Fibroblast of skin of scalp (primary cell): ENCODE data around the gene MUL1. TPM values are rescaled to one million over a fixed set of nuclear protein-coding genes. Genes with fewer than 3 reads are reported as not detected.
"Not testable (repeated sequence)": the region's sequence is repeated elsewhere in the genome, so short reads cannot be mapped to it uniquely, and the experiment has no call there.

Experiments used
- DNase-seq: peaks from one replicate; pipeline ENCODE4 v3.0.0-alpha.2; 2013
- polyA plus RNA-seq, 2 experiments: library from polyadenylated mRNA; unstranded; fragments of 120-200 nt; gene quantifications; one replicate each; pipeline ENCODE4 v1.2.1, GENCODE V29; 2013; ENCODE audit not compliant: insufficient read length in 2 of 2

Gene MUL1
- polyA plus RNA-seq (2013, experiment 1 of 2; ENCODE audit: insufficient read length), result 26.1 TPM
- polyA plus RNA-seq (2013, experiment 2 of 2; ENCODE audit: insufficient read length), result 24.9 TPM

GRCh38 chr1:20507564-20508410 is at the start of gene MUL1:
Gene MUL1, minus strand, starts transcription at chr1:20508151. Its CDS starts 127 bp downstream, at chr1:20508024.
- peak; percentile 94 for DNase-seq

- DNase-seq, result no peak
Measured at GRCh38 chr1:20555758-20556120, 47.8 kb upstream of the MUL1 start.

GRCh38 chr1:20555025-20555757 is 47.2 kb upstream of the MUL1 start:
- DNase-seq, result no peak

DNA sequence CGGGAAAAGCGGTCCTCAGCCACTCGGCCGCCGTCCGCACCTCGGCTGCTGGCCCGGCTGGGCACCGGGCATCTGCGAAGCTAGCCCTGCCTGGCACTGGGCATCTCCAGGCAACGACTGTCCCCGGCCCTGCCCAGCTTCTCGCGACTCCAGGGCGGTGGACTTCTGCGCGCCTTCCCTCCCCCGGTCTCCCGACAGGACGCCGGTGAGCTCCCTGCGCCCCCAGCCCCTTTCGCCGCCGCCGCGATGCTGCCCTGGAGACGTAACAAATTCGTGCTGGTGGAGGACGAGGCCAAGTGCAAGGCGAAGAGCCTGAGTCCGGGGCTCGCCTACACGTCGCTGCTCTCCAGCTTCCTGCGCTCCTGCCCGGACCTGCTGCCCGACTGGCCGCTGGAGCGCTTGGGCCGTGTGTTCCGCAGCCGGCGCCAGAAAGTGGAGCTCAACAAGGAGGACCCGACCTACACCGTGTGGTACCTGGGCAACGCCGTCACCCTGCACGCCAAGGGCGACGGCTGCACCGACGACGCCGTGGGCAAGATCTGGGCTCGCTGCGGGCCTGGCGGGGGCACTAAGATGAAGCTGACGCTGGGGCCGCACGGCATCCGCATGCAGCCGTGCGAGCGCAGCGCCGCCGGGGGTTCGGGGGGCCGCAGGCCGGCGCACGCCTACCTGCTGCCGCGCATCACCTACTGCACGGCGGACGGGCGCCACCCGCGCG is 44.9 kb upstream of the MUL1 start:
- no peak for DNase-seq

GRCh38 chr1:20551945-20552727 is 44.2 kb upstream of the MUL1 start, which contains the start of gene FAM43B:
Gene FAM43B, plus strand, starts transcription at chr1:20552573. Its CDS starts 401 bp downstream, at chr1:20552974.
- peak; percentile 35 for DNase-seq

- DNase-seq, result no peak
Measured at GRCh38 chr1:20551161-20551560, 43.2 kb upstream of the MUL1 start.

GRCh38 chr1:20546637-20547036 is 38.7 kb upstream of the MUL1 start:
- no peak for DNase-seq

DNA sequence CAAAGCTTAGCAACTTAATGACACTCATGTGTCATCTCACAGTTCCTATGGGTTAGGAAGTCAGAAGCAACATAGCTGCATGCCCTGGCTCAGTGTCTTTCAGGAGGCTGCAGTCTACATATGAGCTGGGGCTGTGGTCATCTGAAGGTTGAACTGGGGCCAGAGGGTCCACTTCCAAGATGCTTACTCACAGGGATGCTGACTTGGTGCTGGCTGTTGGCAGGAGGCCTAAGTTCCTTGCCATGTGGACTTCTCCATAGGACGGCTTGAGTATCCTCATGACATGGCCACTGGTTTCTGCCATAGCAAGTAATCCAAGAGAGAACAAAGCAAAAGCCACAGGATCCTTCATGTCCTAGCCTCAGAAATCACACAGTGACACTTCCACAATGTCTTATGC is 32.3 kb upstream of the MUL1 start:
- DNase-seq, result no peak

- no peak for DNase-seq
Measured at GRCh38 chr1:20538760-20539551, 31.0 kb upstream of the MUL1 start.

GRCh38 chr1:20538227-20538626 is 30.3 kb upstream of the MUL1 start:
- DNase-seq, result no peak

GRCh38 chr1:20534659-20535417 is 26.9 kb upstream of the MUL1 start:
- no peak for DNase-seq

DNA sequence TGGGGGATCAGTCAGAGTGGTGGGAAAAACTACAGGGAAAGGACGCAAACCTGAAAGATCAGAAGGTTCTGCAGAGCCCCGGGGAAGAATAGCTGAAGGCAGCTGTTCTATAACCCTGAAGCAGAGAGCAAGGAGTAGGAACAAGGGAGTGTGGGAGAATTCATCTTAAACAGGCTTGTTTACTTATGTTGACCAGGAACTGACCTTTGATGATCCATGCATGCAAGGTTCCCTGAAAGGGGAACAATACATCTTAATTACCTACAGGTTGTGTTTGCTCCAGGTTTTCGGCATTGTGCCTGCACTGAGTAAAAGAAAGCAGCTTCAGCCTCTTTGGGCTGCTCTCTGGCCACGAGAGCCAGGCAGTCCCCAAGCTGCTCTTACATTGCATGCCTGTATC is 25.7 kb upstream of the MUL1 start:
- DNase-seq, result no peak

DNA sequence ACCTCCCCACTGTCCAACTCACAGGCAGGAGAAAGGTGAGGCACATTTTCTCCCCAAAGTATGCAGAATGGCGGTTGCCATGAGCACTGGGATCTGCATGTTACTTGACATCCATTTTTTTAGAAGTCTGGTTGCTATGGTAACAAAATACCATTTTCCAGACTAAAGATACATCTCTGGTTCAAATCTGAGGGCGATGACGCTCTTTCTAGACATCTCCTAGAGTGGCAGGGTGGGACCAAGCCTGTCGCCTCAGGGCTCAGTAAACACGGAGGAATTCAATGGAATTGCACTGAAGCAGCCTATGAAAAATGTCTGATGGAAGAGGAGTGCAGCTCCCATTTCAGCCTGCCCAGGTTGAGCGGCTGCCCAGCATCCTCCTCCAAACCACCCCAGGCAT is 22.9 kb upstream of the MUL1 start:
- no peak for DNase-seq

GRCh38 chr1:20530306-20530705 is 22.4 kb upstream of the MUL1 start:
- DNase-seq, result no peak

- DNase-seq, result no peak
Measured at GRCh38 chr1:20528221-20528620, 20.3 kb upstream of the MUL1 start.

DNA sequence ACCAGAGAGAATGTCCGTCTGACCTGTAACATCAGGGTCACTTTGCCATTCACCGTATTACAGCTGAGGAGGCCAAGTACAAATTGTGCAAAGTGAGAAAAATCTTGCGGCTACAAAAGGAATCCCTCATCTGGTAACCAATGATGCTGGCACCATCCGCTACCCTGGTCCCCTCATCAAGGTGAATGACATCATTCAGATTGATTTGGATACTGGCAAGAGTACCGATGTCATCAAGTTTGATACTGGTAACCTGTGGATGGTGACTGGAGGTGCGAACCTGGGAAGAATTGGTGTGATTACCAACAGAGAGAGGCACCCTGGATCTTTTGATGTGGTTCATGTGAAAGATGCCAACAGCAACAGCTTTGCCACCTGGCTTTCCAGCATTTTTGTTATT is 18.3 kb upstream of the MUL1 start:
- DNase-seq, result no peak

DNA sequence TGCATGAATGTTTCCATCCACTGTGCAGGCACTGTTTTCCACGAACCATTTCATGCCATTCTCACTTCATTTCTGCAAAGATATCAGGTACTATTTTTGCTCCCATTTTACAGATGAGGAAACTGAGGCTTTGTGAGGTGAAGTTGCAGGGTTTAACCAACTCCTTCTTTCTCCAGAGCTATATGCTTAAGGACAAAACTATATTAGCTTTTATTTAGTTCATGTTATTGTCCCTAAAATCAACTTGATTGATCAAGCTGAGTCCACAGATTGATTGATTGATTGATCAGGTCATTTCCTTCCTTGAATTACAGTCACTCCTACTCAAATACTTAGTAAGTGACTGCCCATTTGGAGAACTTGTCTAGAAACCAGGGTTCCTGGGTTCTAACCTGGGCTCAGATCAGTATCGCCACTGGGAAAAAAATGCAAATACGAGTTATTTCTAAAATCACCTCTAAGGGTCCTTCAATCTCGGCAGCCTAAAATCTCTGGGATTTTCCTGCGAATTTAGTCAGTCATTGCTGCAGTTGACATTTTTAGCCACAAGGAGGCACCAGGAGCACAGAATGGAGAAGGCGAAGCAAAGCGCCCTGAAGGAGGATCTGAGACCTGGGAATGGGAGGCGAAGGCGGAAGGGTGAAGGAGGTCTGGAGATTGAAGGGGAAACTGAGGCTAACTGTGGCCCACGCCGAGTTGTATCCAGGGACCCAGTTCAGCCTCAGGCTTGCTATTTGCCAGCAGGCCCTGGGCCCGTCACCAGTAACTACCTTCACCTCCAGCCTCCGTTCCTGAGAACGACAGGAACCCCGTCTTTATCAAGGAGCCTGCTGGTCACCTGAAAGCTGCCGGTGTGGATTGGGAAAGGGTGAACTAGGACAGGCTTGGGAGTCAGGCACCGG is 14.3 kb upstream of the MUL1 start:
- DNase-seq, result peak; percentile 77

DNA sequence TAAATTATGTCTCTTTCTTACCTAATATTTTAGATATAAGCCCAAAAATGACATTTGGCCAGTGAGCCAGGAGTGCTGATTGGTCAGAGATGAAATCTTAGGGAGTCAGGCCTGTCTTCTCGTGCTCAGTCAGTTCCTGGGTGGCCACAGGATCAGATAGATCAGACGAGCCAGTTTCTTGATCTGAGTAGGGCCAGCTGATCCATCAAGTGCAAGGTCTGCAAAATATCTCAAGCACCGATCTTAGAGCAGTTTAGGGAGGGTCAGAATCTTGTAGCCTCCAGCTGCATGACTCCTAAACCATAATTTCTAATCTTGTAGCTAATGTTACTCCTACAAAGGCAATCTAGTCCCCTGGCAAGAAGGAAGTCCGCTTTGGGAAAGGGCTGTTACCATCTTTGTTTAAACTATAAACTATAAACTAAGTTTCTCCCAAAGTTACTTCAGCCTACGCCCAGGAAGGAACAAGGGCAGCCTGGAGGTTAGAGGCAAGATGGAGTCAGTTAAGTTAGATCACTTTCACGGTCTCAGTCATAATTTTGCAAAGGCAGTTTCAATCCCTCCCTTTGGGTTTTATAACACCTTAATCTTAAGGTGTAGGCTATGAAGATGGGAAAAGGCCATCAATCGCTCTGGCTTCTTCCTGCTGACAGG is 11.8 kb upstream of the MUL1 start:
- not testable (repeated sequence) for DNase-seq
